SK-N-SH (cell line): ENCODE data around the gene DDIT4. TPM values are rescaled to one million over a fixed set of nuclear protein-coding genes. Genes with fewer than 3 reads are reported as not detected.
"Not testable (repeated sequence)": the region's sequence is repeated elsewhere in the genome, so short reads cannot be mapped to it uniquely, and the experiment has no call there.

Source experiments
- CTCF ChIA-PET: fragments of 300-600, 350-600 bp; formaldehyde crosslinking; extraction: SDS; loops from one replicate; lab custom pipeline; 2021; lab: Yijun Ruan, JAX
- POLR2A ChIA-PET: fragments of 350-600 bp; sonication (Branson Sonifier 250); formaldehyde crosslinking; extraction: SDS; loops from one replicate; lab custom pipeline; 2020; ENCODE audit warnings: antibody characterized with exemption, inconsistent platforms; lab: Yijun Ruan, JAX
- DNase-seq: peaks from one replicate; pipeline ENCODE4 v3.0.0; 2012
- H2AFZ ChIP-seq: fragments of 200-600 bp; sonication (generic); 2 replicates; pipeline ENCODE4 v1.8.1; 2016; ENCODE audit warnings: antibody characterized with exemption, mild to moderate bottlenecking, low read depth
- H3F3A ChIP-seq: fragments of 200-600 bp; sonication (generic); replicated peaks from 2 replicates; pipeline ENCODE3; 2016; ENCODE audit warnings: antibody characterized with exemption, mild to moderate bottlenecking; ENCODE audit not compliant: insufficient read depth
- H3K27ac ChIP-seq, 2 experiments: fragments of 200-500 bp in 1 of 2; fragments of 200-600 bp in 1 of 2; sonication (Bioruptor generic) in 1 of 2; sonication (generic), shearing (Covaris generic) in 1 of 2; 2 replicates each; pipeline versions ENCODE4 v1.5.1 to v1.6.1; 2014 to 2016; ENCODE audit warnings: low read depth in 2 of 2, inconsistent platforms in 1 of 2, low read length in 1 of 2, mild to moderate bottlenecking in 1 of 2, mixed read lengths in 1 of 2
- H3K27me3 ChIP-seq: fragments of 200-600 bp; sonication (generic), shearing (Covaris generic); 2 replicates; pipeline ENCODE4 v1.6.1; 2016; ENCODE audit warnings: mixed run types; ENCODE audit not compliant: insufficient read depth
- H3K36me3 ChIP-seq, 2 experiments: fragments of 200-500 bp in 1 of 2; fragments of 200-600 bp in 1 of 2; sonication (Bioruptor generic) in 1 of 2; sonication (generic) in 1 of 2; replicated peaks in 1 of 2; 2 replicates each; pipeline versions ENCODE3 to v1.5.1; 2014 to 2016; ENCODE audit warnings: low read length in 1 of 2, mild to moderate bottlenecking in 1 of 2; ENCODE audit not compliant: insufficient read depth in 2 of 2, control insufficient read depth in 1 of 2
- H3K4me1 ChIP-seq, 2 experiments: fragments of 200-500 bp in 1 of 2; fragments of 200-600 bp in 1 of 2; sonication (Bioruptor generic) in 1 of 2; sonication (generic), shearing (Covaris generic) in 1 of 2; 2 replicates each; pipeline versions ENCODE4 v1.5.1 to v1.6.1; 2014 to 2016; ENCODE audit warnings: low read depth in 1 of 2, low read length in 1 of 2, mixed run types in 1 of 2; ENCODE audit not compliant: insufficient read depth in 2 of 2, control insufficient read depth in 1 of 2
- H3K4me2 ChIP-seq: fragments of 200-600 bp; sonication (generic), shearing (Covaris generic); 2 replicates; pipeline ENCODE4 v1.6.1; 2017; ENCODE audit warnings: mixed run types
- H3K4me3 ChIP-seq, 2 experiments: fragments of 200-500 bp in 1 of 2; fragments of 200-600 bp in 1 of 2; sonication (Bioruptor generic) in 1 of 2; sonication (generic), shearing (Covaris generic) in 1 of 2; 2 replicates each; pipeline versions ENCODE4 v1.5.1 to v1.8.1; 2014 to 2016; ENCODE audit warnings: low read depth in 2 of 2, inconsistent platforms in 1 of 2, low read length in 1 of 2, mild to moderate bottlenecking in 1 of 2, mixed read lengths in 1 of 2, moderate library complexity in 1 of 2
- H3K79me2 ChIP-seq: fragments of 200-600 bp; sonication (generic); 2 replicates; pipeline ENCODE4 v1.8.1; 2017; ENCODE audit warnings: mild to moderate bottlenecking; ENCODE audit not compliant: insufficient read depth
- H3K9ac ChIP-seq: fragments of 200-600 bp; sonication (generic); 2 replicates; pipeline ENCODE4 v1.6.1; 2017; ENCODE audit warnings: mixed run types
- H3K9me2 ChIP-seq: fragments of 200-600 bp; sonication (generic); 2 replicates; pipeline ENCODE4 v1.6.1; 2017; ENCODE audit warnings: mixed run types
- H3K9me3 ChIP-seq: fragments of 200-600 bp; sonication (generic); 2 replicates; pipeline ENCODE4 v1.6.1; 2017; ENCODE audit warnings: mixed run types, mild to moderate bottlenecking, moderate library complexity
- H4K20me1 ChIP-seq: fragments of 200-600 bp; sonication (generic); 2 replicates; pipeline ENCODE4 v1.6.1; 2017; ENCODE audit warnings: mild to moderate bottlenecking, mixed run types; ENCODE audit not compliant: insufficient read depth
- CHD2 ChIP-seq: fragments of 150-350 bp; IDR thresholded peaks from 2 replicates; pipeline ENCODE4 v1.6.1; 2018; ENCODE audit warnings: low read length; ENCODE audit not compliant: partially characterized antibody
- ELF1 ChIP-seq: IDR thresholded peaks from 2 replicates; pipeline ENCODE4 v1.4.0; 2012
- EZH2phosphoT487 ChIP-seq: fragments of 200-600 bp; sonication (generic); IDR thresholded peaks from 2 replicates; pipeline ENCODE4 v1.6.1; 2017; ENCODE audit warnings: low read depth, mixed run types, mild to moderate bottlenecking, antibody characterized with exemption, moderate library complexity, borderline replicate concordance
- FOSL2 ChIP-seq: IDR thresholded peaks from 2 replicates; pipeline ENCODE4 v1.4.0; 2012; ENCODE audit warnings: low read depth, mild to moderate bottlenecking, moderate library complexity, borderline replicate concordance
- FOXJ3 ChIP-seq: sonication (generic); formaldehyde crosslinking; IDR thresholded peaks from 2 replicates; pipeline ENCODE4 v1.5.1; 2020; ENCODE audit warnings: mild to moderate bottlenecking, missing genetic modification reagents
- GABPA ChIP-seq: IDR thresholded peaks from 2 replicates; pipeline ENCODE4 v1.4.0; 2012; ENCODE audit warnings: low read depth, mild to moderate bottlenecking
- GATA2 ChIP-seq: sonication (generic); formaldehyde crosslinking; IDR thresholded peaks from 2 replicates; pipeline ENCODE4 v1.5.0; 2020; ENCODE audit warnings: mild to moderate bottlenecking, missing genetic modification reagents
- MEF2A ChIP-seq: IDR thresholded peaks from 2 replicates; pipeline ENCODE4 v1.4.0; 2012; ENCODE audit warnings: low read depth, borderline replicate concordance
- MXI1 ChIP-seq: IDR thresholded peaks from 2 replicates; pipeline ENCODE4 v1.6.1; 2012; ENCODE audit warnings: mild to moderate bottlenecking, low read depth, low read length, improper control_type of control experiment
- NFIC ChIP-seq: IDR thresholded peaks from 2 replicates; pipeline ENCODE4 v1.4.0; 2012; ENCODE audit warnings: borderline replicate concordance
- SIN3A ChIP-seq: IDR thresholded peaks from 2 replicates; pipeline ENCODE4 v1.6.1; 2012; ENCODE audit warnings: low read depth, mild to moderate bottlenecking, low read length, moderate library complexity, borderline replicate concordance
- TAF1 ChIP-seq: IDR thresholded peaks from 2 replicates; pipeline ENCODE4 v1.6.1; 2012; ENCODE audit warnings: low read depth, mild to moderate bottlenecking, low read length, moderate library complexity, borderline replicate concordance
- USF2 ChIP-seq: fragments of 150-350 bp; IDR thresholded peaks from 2 replicates; pipeline ENCODE4 v1.6.1; 2017; ENCODE audit warnings: antibody characterized with exemption, low read length, low read depth, borderline replicate concordance
- WGBS: methylation state at CpG from one replicate; pipeline ENCODE4 v1.1.6; 2017; ENCODE audit warnings: low lambda C conversion rate; 5-methylcytosine and 5-hydroxymethylcytosine counted together
- polyA plus RNA-seq, 3 experiments: library from polyadenylated mRNA; depleted of rRNA; stranded (reverse); fragments of >200 nt; gene quantifications; 2 replicates each; pipeline ENCODE4 v1.2.3, GENCODE V29; 2012

DDIT4 gene
- polyA plus RNA-seq, 1 of the 3 experiments (the other 2 are of a cell fraction) = 24.9 TPM

- TF ChIP-seq MEF2A (no peak), SIN3A (no peak), GATA2 (CRISPR knock-in tag) (no peak), FOSL2 (no peak), ELF1 (no peak), FOXJ3 (CRISPR knock-in tag) (no peak)
Observed at GRCh38 chr10:72306215-72306760, 32.6 kb downstream of the DDIT4 start (continued).

- WGBS = 97% methylated on average over 7 of the region's 7 CpGs
- not testable (repeated sequence) for H3K27ac ChIP-seq, H3F3A ChIP-seq, H3K36me3 ChIP-seq, H3K9me2 ChIP-seq, H4K20me1 ChIP-seq, H3K4me2 ChIP-seq, H3K9me3 ChIP-seq, H2AFZ ChIP-seq, H3K4me3 ChIP-seq, DNase-seq, H3K79me2 ChIP-seq, H3K9ac ChIP-seq, H3K27me3 ChIP-seq
- H3K4me1 ChIP-seq = peaks cover 9 to 29% of the 10 kb centered on the region in 2 experiments; a peak in 2 of 4 replicates
- ChIA-PET POLR2A (interaction anchor here (0.8 to 1.3 kb wide), 3 partner anchors 9 to 34 kb away, joined by 3 to 11 read pairs (median 3); partner anchors contain the start of gene DDIT4), CTCF (interaction anchor here (1.0 to 3.1 kb wide), 4 partner anchors 9 to 28 kb away, joined by 3 to 13 read pairs (median 4); no protein-coding TSS in a partner anchor)
Observed at GRCh38 chr10:72307711-72308110, 34.0 kb downstream of the DDIT4 start.

- Histone ChIP-seq H2AFZ (peak overlapping the region; percentile 62), H3K27me3 (no peaks in the 10 kb centered on the region), H3K4me2 (no peak overlapping the region), H3K79me2 (no peaks in the 10 kb centered on the region), H3F3A (no peaks in the 10 kb centered on the region), H3K4me3 (no peak overlapping the region)
- peak; percentile 78 for DNase-seq
- CTCF ChIA-PET = interaction anchor here (0.8 to 3.1 kb wide), 7 partner anchors 8 to 40 kb away, joined by 3 to 13 read pairs (median 4); no protein-coding TSS in a partner anchor
- POLR2A ChIA-PET = interaction anchor here (0.8 to 2.0 kb wide), 7 partner anchors 9 to 48 kb away, joined by 3 to 11 read pairs (median 3); partner anchors contain the start of gene DDIT4
- 0 out of 2 replicates have a peak, but pooled peaks have one; percentile 17 for TF ChIP-seq MXI1
- peak; percentile 20 for TF ChIP-seq CHD2
- peak; percentile 31; the same call in 1 of the 2 replicates for TF ChIP-seq FOSL2
- TF ChIP-seq SIN3A = 0 out of 2 replicates have a peak, but pooled peaks have one; percentile 40
- no peak for TF ChIP-seq GABPA
- TF ChIP-seq NFIC = peak; percentile 71
- no peak for TF ChIP-seq MEF2A
- no peak for TF ChIP-seq TAF1
- TF ChIP-seq EZH2phosphoT487 = no peak
- TF ChIP-seq USF2 = no peak
- TF ChIP-seq, all 33 proteins: peak for 5
- H4K20me1 ChIP-seq = no peaks in the 10 kb centered on the region
- H3K9me2 ChIP-seq = no peaks in the 10 kb centered on the region
- no peaks in the 10 kb centered on the region for H3K9me3 ChIP-seq
- H3K27ac ChIP-seq = peak overlapping the region; percentile 41 to 78
- H3K9ac ChIP-seq = no peak overlapping the region
- peaks cover 9 to 29% of the 10 kb centered on the region in 2 experiments; a peak in 2 of 4 replicates for H3K4me1 ChIP-seq
- 44% methylated on average over 6 of the region's 7 CpGs for WGBS
- H3K36me3 ChIP-seq = no peaks in the 10 kb centered on the region
Observed at GRCh38 chr10:72308320-72308987, 34.7 kb downstream of the DDIT4 start.
